Breast epithelium (tissue), 3 donors: ENCODE data around the gene DUSP19.

Experiments
- POLR2AphosphoS5 ChIP-seq, 3 donors: sonication (generic); formaldehyde crosslinking; IDR thresholded peaks; one replicate each; pipeline ENCODE4 v1.6.1; 2017; ENCODE audit warnings: antibody characterized with exemption in 3 of 3
- TF ChIP-seq, protein P1 (sequence below), 3 donors: fragments of 450-650 bp; IDR thresholded peaks; one replicate each; pipeline ENCODE4 v1.5.1; 2016 to 2017; ENCODE audit warnings: antibody characterized with exemption in 3 of 3, mild to moderate bottlenecking in 3 of 3, moderate library complexity in 3 of 3

DNA sequence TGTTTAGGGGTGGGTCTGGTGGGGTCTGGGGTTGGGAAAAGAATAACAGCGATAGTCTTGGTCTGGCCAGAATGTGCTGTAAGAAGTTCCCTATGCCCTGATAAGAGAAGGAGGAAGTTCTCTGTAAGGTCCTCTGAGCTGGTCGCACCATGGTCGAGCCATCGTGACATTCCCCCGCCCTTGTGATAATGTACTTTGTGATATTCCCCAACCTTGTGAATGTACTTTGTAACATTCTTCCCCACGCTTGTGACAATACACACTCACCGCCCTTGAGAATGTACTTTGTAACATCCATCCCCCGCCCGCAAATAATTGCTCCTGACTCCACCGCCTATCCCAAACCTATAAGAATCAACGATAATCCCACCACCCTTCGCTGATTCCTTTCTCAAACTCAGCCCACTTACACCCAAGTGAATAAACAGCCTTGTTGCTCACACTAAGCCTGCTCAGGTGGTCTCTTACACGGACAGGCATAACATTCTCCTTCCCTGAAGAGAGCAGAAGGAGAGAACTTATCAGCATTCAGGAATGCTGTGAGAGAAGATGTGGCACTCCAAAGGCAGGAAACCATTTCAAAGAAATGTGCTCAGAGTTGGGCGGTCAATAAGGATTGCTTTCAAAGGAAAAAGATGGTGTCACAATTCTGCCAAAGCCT, 17.8 kb upstream of the DUSP19 start:
- TF ChIP-seq POLR2AphosphoS5 (IDR thresholded peaks at IDR 0.05) = no peak
- TF ChIP-seq, protein P1, sequence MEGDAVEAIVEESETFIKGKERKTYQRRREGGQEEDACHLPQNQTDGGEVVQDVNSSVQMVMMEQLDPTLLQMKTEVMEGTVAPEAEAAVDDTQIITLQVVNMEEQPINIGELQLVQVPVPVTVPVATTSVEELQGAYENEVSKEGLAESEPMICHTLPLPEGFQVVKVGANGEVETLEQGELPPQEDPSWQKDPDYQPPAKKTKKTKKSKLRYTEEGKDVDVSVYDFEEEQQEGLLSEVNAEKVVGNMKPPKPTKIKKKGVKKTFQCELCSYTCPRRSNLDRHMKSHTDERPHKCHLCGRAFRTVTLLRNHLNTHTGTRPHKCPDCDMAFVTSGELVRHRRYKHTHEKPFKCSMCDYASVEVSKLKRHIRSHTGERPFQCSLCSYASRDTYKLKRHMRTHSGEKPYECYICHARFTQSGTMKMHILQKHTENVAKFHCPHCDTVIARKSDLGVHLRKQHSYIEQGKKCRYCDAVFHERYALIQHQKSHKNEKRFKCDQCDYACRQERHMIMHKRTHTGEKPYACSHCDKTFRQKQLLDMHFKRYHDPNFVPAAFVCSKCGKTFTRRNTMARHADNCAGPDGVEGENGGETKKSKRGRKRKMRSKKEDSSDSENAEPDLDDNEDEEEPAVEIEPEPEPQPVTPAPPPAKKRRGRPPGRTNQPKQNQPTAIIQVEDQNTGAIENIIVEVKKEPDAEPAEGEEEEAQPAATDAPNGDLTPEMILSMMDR (IDR thresholded peaks at IDR 0.05) = no peak
